Fibroblast of upper back skin (primary cell): ENCODE data around the gene TAS2R13.

Experiments
- DNase-seq: peaks from one replicate; pipeline ENCODE4 v3.0.0-alpha.2; 2013

TAS2R13 gene

DNA sequence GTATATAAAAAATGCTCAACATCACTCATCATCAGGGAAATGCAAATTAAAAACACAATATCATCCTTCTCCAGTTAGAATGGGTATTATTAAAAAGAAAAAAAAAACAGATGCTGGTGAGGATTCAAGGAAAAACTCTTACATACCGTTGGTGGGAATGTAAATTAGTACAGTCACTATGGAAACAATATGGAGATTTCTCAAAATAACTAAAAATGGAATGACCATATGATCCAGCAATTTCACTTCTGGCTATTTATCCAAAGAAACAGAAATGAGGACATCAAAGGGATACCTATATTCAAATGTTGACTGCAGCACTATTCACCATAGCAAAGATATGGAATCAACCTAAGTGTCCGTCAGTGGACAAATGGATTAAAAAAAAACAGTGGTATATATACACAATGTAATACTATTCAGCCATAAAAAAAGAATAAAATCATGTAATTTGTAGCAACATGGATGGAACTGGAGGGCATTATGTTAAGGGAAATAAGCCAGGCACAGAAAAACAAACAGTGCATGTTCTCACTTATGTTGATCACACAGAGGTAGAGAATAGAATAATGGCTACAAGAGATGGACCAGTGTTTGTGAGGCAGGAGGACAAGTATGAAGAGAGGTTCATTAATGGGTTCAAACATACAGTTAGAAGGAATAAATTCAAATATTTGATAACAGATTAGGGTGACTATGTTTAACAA, 45.7 kb downstream of the TAS2R13 start:
- no peak for DNase-seq

- DNase-seq, result peak; percentile 7
Measured at GRCh38 chr12:10861366-10861765, 48.0 kb downstream of the TAS2R13 start.
